K562 treated with DMSO at 1 percent for 48 hours (cell line): Measurements from ENCODE around the gene KCTD13. TPM values are rescaled to one million over a fixed set of nuclear protein-coding genes. Genes with fewer than 3 reads are reported as not detected.

ENCODE experiments used
- total RNA-seq: library from RNA; unstranded; fragments of 300-600 nt; gene quantifications from 2 replicates; pipeline ENCODE4 v1.2.3, GENCODE V29; 2022; ENCODE audit warnings: low replicate concordance; ENCODE audit errors: extremely low read depth

KCTD13 gene, protein sequence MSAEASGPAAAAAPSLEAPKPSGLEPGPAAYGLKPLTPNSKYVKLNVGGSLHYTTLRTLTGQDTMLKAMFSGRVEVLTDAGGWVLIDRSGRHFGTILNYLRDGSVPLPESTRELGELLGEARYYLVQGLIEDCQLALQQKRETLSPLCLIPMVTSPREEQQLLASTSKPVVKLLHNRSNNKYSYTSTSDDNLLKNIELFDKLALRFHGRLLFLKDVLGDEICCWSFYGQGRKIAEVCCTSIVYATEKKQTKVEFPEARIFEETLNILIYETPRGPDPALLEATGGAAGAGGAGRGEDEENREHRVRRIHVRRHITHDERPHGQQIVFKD
- not detected in 2 replicates for total RNA-seq

DNA sequence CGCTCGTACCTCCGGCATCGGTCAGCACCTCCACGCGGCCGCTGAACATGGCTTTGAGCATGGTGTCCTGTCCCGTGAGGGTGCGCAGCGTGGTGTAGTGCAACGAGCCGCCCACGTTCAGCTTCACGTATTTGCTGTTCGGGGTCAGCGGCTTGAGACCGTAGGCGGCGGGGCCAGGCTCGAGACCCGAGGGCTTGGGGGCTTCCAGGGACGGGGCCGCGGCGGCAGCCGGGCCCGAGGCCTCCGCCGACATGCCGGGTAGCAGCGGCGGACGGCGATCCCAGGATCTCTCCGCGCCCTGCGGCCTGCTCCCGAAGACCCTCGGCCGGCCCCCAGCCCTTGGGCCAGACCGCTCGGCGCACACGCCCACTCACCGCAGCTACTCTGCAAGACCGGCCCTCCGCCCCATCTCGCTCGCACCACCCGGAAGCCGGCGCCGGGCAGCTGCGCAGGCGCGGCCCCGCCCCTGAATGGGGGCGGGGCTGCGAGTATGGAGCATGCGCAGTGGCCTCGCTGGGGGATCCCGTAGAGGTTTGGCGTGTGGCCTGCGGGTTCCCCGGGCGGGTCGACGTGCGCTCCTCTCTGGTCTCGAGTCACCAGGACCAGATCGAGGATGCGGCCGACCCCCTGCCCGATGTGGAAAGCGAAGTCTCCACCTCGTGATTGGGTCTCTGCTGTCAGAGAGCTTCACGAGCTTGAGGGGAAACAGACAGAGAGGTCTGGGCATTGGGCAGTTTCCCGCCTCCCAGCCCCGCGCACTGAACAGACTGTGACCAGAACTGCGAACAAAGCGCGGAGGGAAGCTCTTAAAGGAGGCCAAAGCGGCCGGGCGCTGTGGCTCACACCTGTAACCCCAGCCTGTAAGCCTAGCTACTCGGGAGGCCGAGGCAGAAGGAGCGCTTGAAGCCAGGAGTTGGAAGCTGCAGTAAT lies at the start of gene KCTD13:
TSS of gene KCTD13 (minus strand) at position 446 of the 930 bp plus-strand sequence. CDS start at position 253, 193 bp downstream.

GRCh38 chr16:29973384-29974246 lies 47.6 kb upstream of the KCTD13 start, which contains the start of gene TAOK2:
TAOK2 (plus strand) TSS chr16:29973868; CDS start chr16:29977773, 3,905 bp downstream.

GRCh38 chr16:29961479-29962343 lies 35.7 kb upstream of the KCTD13 start, which contains the start of gene TMEM219:
TMEM219 (plus strand) TSS chr16:29962079; CDS start chr16:29963144, 1,065 bp downstream.

GRCh38 chr16:29900102-29900887 lies 25.7 kb downstream of the KCTD13 start, which contains the start of gene ASPHD1:
ASPHD1 (plus strand) TSS chr16:29900488; CDS start chr16:29900972, 484 bp downstream.

DNA sequence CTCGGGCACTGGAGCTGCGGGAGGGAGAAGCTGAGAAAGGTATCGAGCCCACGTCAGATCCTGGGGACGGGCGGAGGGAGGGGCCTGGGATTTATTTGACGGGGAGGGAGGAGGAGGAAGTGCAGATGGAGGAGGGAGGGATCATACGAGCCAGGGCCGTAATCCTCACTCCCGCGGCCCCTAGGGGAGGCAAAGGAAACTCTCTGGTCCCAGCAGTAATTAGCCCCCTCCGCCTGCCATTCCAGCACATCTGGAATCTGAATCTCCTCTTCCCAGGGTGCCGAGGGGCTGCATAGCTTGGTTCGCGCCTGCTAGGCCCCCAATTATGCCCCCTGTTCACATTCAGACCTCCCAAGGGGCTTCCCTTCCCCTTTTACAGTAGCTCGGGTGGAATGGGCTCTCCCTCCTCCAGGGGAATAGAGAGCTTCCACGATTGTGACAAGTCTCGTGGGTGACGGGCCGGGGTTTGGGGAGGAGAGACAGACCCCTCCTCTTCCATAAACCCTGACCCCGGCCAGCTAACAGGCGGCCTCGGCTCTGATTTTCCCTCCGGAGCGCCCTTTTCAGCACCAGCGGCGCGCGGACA lies 26.4 kb downstream of the KCTD13 start, which contains the start of gene SEZ6L2:
TSS of gene SEZ6L2 (minus strand) at position 35 of the 586 bp plus-strand sequence. CDS start 531 bp downstream, outside the sequence.

DNA sequence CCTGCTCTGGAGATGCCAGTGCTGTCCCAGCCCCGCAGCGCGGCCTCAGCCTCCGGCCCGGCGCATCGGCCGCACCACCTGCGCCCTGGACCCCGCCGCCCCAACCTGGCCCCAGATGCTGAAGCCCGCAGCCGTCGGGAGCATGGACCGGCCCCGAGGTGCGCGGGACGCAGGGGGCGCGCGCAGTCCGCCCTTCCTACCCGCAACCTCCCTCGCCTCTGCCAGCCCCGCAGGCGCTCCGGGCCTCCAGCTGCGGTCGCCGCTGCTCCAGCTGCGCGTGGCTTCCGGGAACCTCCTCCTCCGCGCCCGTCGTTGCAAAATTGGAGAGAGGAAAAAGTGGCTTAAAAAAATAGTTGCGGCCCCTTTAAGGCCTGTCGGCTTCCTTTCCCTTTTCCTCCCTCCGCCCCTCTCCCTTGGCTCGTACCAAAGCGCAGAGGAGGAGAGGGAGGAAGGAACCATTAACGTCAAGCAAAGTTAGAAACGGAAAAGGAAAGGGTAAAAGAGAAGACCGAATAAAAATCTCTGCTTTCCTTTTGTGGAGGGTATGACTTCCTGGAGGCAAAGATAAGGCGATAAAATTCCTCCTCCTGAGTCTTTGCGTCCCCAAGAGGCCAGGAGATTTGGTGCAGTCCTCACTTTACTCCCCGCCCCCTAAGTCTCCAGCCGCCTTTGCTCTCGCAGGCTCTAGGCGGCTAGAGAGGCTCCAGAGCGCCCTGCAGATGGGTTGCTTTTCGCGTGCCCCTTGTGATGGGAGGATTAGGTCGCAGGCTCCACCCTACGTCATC lies 63.0 kb downstream of the KCTD13 start, which contains the start of gene CDIPT:
TSS of gene CDIPT (minus strand) at position 343 of the 785 bp plus-strand sequence. CDS start 369 bp downstream, outside the sequence.

Other genes with a start within 250 kb of the KCTD13 start
- 166 TPM in 1 of 2 replicates, not detected in the other for gene QPRT, start 247.0 kb downstream of the KCTD13 start, total RNA-seq
- not detected in 2 replicates for gene C16orf54, start 180.2 kb downstream of the KCTD13 start, total RNA-seq
- not detected in 2 replicates for gene ZG16, start 148.0 kb downstream of the KCTD13 start, total RNA-seq
- gene KIF22, start 135.5 kb downstream of the KCTD13 start, total RNA-seq = 188 TPM in 1 of 2 replicates, not detected in the other
- not detected in 2 replicates for gene MAZ, start 119.7 kb downstream of the KCTD13 start, total RNA-seq
- gene PRRT2, start 114.0 kb downstream of the KCTD13 start, total RNA-seq = not detected in 2 replicates
- not detected in 2 replicates for gene PAGR1, start 110.1 kb downstream of the KCTD13 start, total RNA-seq
- gene MVP, start 105.8 kb downstream of the KCTD13 start, total RNA-seq = not detected in 2 replicates
- not detected in 2 replicates for gene CDIPT, start 63.0 kb downstream of the KCTD13 start, total RNA-seq
- not detected in 2 replicates for gene SEZ6L2, start 26.7 kb downstream of the KCTD13 start, total RNA-seq
- gene ASPHD1, start 25.7 kb downstream of the KCTD13 start, total RNA-seq = not detected in 2 replicates
- not detected in 2 replicates for gene TMEM219, start 35.9 kb upstream of the KCTD13 start, total RNA-seq
- gene TAOK2, start 47.6 kb upstream of the KCTD13 start, total RNA-seq = not detected in 2 replicates
- gene HIRIP3, start 69.4 kb upstream of the KCTD13 start, total RNA-seq = not detected in 2 replicates
- not detected in 2 replicates for gene INO80E, start 70.0 kb upstream of the KCTD13 start, total RNA-seq
- gene DOC2A, start 84.8 kb upstream of the KCTD13 start, total RNA-seq = not detected in 2 replicates
- not detected in 2 replicates for gene C16orf92, start 97.0 kb upstream of the KCTD13 start, total RNA-seq
- not detected in 2 replicates for gene TLCD3B, start 105.0 kb upstream of the KCTD13 start, total RNA-seq
- 2,195 and 3,246 TPM in 2 replicates for gene ALDOA, start 139.5 kb upstream of the KCTD13 start, total RNA-seq
- gene PPP4C, start 149.8 kb upstream of the KCTD13 start, total RNA-seq = not detected in 2 replicates
- not detected in 2 replicates for gene TBX6, start 165.7 kb upstream of the KCTD13 start, total RNA-seq
- not detected in 2 replicates for gene YPEL3, start 170.0 kb upstream of the KCTD13 start, total RNA-seq
- not detected in 2 replicates for gene GDPD3, start 187.3 kb upstream of the KCTD13 start, total RNA-seq
- not detected in 2 replicates for gene MAPK3, start 197.0 kb upstream of the KCTD13 start, total RNA-seq